ENCODE measurements around the gene KLHL29. TPM values are rescaled to one million over a fixed set of nuclear protein-coding genes. Genes with fewer than 3 reads are reported as not detected.

The KLHL29 gene
- total RNA-seq, 2 experiments from 2014 or later = 2.5 to 2.7 TPM

- no peaks in the 10 kb centered on the region for H3K36me3 Mint-ChIP-seq (ENCODE audit: low read depth)
- CTCF ChIA-PET = no interaction called here
Observed at GRCh38 chr2:23540804-23541360, 155.9 kb downstream of the KLHL29 start.

GRCh38 chr2:23541503-23542229 lies 156.7 kb downstream of the KLHL29 start:
- Histone ChIP-seq H3K27me3 (ENCODE audit: control insufficient read depth in 1 of 2, insufficient read depth in 2 of 2, low read length in 2 of 2) (no peaks in the 10 kb centered on the region), H3K36me3 (ENCODE audit: insufficient read depth, low read length) (no peaks in the 10 kb centered on the region), H3K4me1 (ENCODE audit: insufficient read depth, low read length) (no peaks in the 10 kb centered on the region), H3K27ac (ENCODE audit: low read depth in 1 of 2, low read length in 2 of 2) (no peak overlapping the region), H3K4me3 (ENCODE audit: low read length) (no peak overlapping the region), H3K9me3 (ENCODE audit: control insufficient read depth in 1 of 2, insufficient read depth in 1 of 2, low read length in 2 of 2) (no peaks in the 10 kb centered on the region)
- no peak overlapping the region for H3K4me3 Mint-ChIP-seq
- POLR2A ChIA-PET = no interaction called here
- H3K36me3 Mint-ChIP-seq (ENCODE audit: low read depth) = no peaks in the 10 kb centered on the region
- TF ChIP-seq CTCF (IDR thresholded peaks at IDR 0.05) = no peak
- CTCF ChIA-PET = no interaction called here
- ATAC-seq (ENCODE audit: poor library complexity) = no peak
- no peaks in the 10 kb centered on the region for H3K9me3 Mint-ChIP-seq
- DNase-seq = no peak
- no peak overlapping the region for H3K27ac Mint-ChIP-seq
- intact Hi-C loops (cut with DNase I, micrococcal nuclease) = no loop called here
- H3K27me3 Mint-ChIP-seq = no peaks in the 10 kb centered on the region
- H3K4me1 Mint-ChIP-seq (ENCODE audit: low read depth) = peaks cover 5% of the 10 kb centered on the region

More at GRCh38 chr2:23540804-23541360, 155.9 kb downstream of the KLHL29 start:
- intact Hi-C loops (cut with DNase I, micrococcal nuclease) = no loop called here
- Mint-ChIP-seq H3K9me3 (no peaks in the 10 kb centered on the region), H3K4me3 (no peak overlapping the region), H3K27ac (no peak overlapping the region), H3K4me1 (ENCODE audit: low read depth) (peaks cover 6% of the 10 kb centered on the region), H3K27me3 (no peaks in the 10 kb centered on the region)
- TF ChIP-seq CTCF (IDR thresholded peaks at IDR 0.05) = no peak
- POLR2A ChIA-PET = no interaction called here
- Histone ChIP-seq H3K36me3 (ENCODE audit: insufficient read depth, low read length) (no peaks in the 10 kb centered on the region), H3K27me3 (ENCODE audit: control insufficient read depth in 1 of 2, insufficient read depth in 2 of 2, low read length in 2 of 2) (no peaks in the 10 kb centered on the region), H3K9me3 (ENCODE audit: control insufficient read depth in 1 of 2, insufficient read depth in 1 of 2, low read length in 2 of 2) (no peaks in the 10 kb centered on the region), H3K27ac (ENCODE audit: low read depth in 1 of 2, low read length in 2 of 2) (no peak overlapping the region), H3K4me1 (ENCODE audit: insufficient read depth, low read length) (no peaks in the 10 kb centered on the region), H3K4me3 (ENCODE audit: low read length) (no peak overlapping the region)
- ATAC-seq (ENCODE audit: poor library complexity) (no peak), DNase-seq (no peak)

GRCh38 chr2:23542230-23542789 lies 157.3 kb downstream of the KLHL29 start:
- no peak for TF ChIP-seq CTCF (IDR thresholded peaks at IDR 0.05)
- Histone ChIP-seq H3K27ac (ENCODE audit: low read depth in 1 of 2, low read length in 2 of 2) (no peak overlapping the region), H3K9me3 (ENCODE audit: control insufficient read depth in 1 of 2, insufficient read depth in 1 of 2, low read length in 2 of 2) (no peaks in the 10 kb centered on the region), H3K36me3 (ENCODE audit: insufficient read depth, low read length) (no peaks in the 10 kb centered on the region), H3K4me3 (ENCODE audit: low read length) (no peak overlapping the region), H3K4me1 (ENCODE audit: insufficient read depth, low read length) (no peaks in the 10 kb centered on the region), H3K27me3 (ENCODE audit: control insufficient read depth in 1 of 2, insufficient read depth in 2 of 2, low read length in 2 of 2) (no peaks in the 10 kb centered on the region)
- H3K9me3 Mint-ChIP-seq = no peaks in the 10 kb centered on the region
- ChIA-PET POLR2A (no interaction called here), CTCF (no interaction called here)
- no peak overlapping the region for H3K27ac Mint-ChIP-seq
- no peak overlapping the region for H3K4me3 Mint-ChIP-seq
- DNase-seq (no peak), ATAC-seq (ENCODE audit: poor library complexity) (no peak)
- no peaks in the 10 kb centered on the region for H3K27me3 Mint-ChIP-seq
- H3K36me3 Mint-ChIP-seq (ENCODE audit: low read depth) = no peaks in the 10 kb centered on the region
- H3K4me1 Mint-ChIP-seq (ENCODE audit: low read depth) = peaks cover 5% of the 10 kb centered on the region
- intact Hi-C loops (cut with DNase I, micrococcal nuclease) = no loop called here
